SU-DHL-6 (cell line): ENCODE data around the gene FITM1.

ENCODE experiments used
- CTCF ChIP-seq: fragments of 200-600 bp; sonication (generic); IDR thresholded peaks from one replicate; pipeline ENCODE4 v1.5.1; 2017; ENCODE audit warnings: antibody characterized with exemption, mild to moderate bottlenecking, low read length, moderate library complexity; ENCODE audit not compliant: insufficient read depth, poor library complexity, severe bottlenecking
- EZH2phosphoT487 ChIP-seq: fragments of 200-600 bp; sonication (generic), shearing (Covaris generic); conservative IDR thresholded peaks from 2 replicates; pipeline ENCODE4 v1.6.1; 2018; ENCODE audit warnings: mild to moderate bottlenecking, antibody characterized with exemption, low read length, moderate library complexity, mixed read lengths

DNA sequence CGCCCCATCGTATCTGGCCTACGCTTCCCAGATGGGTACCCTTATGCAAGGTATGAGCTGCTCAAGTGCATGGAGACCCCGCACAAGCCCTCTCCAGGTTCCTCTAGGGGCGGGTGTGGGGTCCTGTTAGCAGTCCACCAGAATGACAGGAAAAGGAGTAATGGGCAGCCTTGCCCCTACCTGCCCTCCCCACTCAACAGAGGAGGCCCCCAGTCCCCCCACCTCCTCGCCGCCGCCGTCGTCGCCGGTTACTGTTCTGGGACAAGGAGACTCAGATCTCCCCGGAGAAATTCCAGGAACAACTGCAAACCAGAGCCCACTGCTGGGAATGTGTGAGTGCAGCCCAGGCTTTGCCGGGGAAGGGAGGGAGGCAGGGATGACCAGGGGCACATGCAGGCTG is 47.4 kb downstream of the FITM1 start:
- TF ChIP-seq CTCF (no peak), EZH2phosphoT487 (no peak)
